Measurements from ENCODE around the gene LCE2A.
"Not testable (repeated sequence)": the region's sequence is repeated elsewhere in the genome, so short reads cannot be mapped to it uniquely, and the experiment has no call there.

The LCE2A gene, protein sequence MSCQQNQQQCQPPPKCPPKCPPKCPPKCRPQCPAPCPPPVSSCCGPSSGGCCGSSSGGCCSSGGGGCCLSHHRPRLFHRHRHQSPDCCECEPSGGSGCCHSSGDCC

DNA sequence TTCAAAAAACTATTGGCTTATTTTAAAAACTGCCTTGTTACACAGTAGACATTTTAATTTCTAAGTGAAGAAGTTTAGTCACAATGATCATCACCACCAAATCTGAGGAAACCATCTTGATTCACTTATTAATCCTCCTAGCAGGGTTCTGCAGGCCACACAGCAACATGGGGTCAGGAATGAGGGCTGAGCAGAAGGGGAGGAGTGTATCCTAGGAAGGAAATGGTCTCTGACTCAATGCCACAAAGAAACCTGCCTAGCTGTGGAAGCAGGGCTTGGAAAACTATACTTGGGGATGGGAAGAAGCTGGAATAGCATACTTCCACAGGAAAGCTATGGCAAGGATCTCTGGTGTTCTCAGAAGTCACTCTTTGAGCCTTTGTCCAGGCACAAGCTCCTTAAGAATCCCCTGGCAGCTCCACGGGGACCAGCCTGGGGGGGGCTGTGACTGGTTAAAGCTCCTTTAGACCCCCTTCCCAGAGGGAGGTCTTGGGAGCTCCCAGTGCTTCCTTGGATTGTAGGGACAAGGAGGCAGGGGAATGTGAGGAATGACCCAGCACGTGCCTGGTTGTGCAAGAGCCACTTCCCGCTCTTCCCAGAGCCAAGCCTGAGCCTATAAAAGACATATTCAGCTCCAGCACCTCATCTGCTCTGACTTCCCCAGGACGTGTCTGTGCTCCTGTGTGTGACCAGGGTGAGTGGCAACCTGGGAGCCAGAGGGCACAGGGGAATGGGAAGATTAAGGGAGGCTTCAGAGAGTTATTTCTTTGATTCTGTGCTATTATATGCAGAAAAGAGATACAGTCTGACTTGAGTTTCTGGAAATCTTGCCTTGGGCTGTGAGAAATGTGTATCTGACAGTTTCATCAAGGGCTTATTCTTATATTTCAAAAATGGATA, at the start of gene LCE2A:
Gene LCE2A, plus strand, starts transcription at position 645 of the 900 bp plus-strand sequence. CDS start 557 bp downstream, outside the sequence.
- no peak for DNase-seq

DNA sequence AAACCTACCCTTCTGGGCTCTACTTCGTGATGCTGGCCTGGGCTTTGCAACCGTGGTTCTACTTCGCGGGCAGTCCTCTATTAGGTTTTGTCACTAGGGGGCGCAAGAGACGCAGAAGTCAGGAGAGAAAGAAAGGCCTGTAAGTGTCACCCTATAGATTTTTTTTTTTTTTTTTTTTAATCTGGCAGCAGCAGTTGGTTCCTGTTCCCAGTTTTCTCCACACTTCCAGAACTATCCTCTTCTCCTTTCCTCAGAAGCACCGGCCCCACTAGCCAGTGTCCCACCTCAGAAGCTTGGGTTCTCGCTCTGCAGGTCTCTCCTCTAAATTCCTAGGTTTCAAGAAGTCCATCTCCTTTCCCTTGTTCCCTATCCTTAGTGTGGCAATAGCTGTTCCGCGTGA, 44.0 kb upstream of the LCE2A start:
- peak; percentile 54 for DNase-seq

DNA sequence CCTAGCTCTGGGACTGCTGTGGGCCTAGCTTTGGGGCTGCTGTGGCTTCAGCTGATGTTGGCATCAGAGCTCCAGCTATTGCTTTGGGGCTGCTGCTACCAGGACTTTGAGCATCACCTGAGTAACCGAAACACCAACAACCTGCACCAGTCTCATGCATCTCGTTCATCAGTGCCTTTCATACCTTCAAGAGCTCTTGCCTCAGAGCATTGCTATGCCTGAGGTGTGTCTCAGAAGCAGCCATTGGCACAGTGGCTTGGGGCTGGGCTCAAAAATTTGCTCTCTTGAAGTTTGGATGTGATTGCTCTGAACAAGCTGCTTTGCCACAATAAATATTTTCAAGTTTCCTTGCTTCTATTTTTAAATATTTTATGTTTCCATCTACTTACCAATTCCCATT, 41.7 kb upstream of the LCE2A start:
- DNase-seq, result no peak

DNA sequence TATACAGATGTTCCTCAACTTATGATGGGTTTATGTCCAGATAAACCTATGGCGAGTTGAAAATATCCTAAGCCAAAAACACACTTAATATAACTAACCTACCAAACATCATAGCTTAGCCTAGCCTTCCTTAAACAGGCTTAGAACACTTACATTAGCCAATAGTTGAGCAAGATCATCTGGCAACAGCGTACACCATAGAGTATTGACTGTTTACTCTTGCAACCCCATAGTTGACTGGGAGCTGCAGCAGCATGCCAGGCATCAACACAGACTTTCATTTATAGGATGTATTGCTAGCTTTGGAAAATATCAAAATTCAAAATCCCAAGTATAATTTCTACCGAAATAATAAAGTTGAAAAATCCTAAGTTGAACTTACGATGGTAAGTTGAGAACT, 40.5 kb upstream of the LCE2A start:
- no peak for DNase-seq

DNA sequence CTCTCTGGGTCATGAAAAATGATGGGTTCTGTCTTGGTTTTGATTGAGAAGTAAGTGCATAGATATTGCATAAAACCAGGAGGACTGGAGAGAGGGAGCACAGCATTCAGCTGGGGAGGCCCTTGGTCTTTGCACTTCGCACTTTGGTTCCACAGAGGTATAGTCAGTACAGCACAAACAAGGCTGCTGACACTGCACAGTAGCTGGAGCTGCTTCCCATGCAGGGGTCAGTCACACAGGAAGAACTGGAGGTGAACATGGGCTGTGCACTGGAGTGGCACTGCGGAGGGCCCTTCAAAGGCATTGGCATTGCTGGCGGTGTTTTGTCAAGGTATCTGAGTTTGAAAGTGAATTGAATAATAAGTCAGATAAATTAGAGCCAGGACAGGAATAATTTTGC, 39.5 kb upstream of the LCE2A start:
- DNase-seq, result no peak

DNA sequence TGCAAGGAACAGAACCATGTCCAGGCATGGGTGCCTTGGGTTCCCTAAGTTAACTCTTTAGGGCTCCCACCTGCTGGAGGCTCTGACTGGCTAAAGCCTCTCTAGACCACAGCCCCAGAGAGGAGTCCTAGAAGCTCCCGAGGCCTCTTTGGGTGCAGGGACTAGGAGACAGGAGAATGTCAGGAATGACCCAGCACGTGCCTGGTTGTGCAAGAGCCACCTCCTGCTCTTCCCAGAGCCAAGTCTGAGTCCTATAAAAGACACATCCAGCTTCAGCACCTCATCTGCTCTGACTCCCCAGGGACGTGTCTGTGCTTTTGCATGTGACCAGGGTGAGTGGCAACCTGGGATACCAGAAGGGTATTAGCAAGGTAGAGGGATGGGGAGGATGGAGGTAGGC, 35.0 kb upstream of the LCE2A start, which contains the start of gene LCE2D:
Gene LCE2D, plus strand, starts transcription at position 283 of the 400 bp plus-strand sequence. CDS start 726 bp downstream, outside the sequence.
- no peak for DNase-seq

DNA sequence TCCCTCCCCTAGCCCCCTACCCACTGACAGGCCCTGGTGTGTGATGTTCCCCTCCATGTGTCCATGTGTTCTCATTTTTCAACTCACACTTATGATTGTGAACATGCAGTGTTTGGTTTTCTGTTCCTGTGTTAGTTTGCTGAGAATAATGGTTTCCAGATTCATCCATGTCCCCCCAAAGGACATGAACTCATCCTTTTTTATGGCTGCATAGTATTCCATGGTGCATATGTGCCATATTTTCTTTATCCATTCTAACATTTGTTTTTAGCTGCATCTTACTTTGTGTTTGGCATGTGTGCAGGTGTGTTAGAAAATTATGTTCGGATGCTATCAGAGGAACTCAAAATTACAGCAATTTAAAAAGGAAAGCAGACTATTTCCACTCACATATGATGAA, 32.0 kb upstream of the LCE2A start:
- DNase-seq, result not testable (repeated sequence)

DNA sequence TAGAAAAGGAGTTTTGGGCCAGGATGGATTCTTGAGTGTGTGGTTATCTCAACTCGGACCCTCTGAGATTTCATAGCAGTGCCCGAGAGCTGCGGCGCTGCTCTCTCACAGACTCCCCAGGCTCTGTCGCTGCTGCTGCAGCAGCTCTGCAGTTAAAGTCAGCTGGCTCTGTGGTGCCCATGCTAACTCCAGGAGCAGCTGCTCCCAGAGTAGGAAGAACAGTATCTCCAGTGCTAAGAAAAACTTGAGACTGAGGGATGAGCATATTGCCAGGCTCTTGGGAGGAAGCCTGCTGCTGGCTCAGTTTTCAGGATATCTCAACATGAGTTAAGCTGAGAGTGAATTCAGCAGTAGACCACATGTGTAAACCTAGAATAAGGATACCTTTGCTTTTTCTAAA, 30.5 kb upstream of the LCE2A start:
- DNase-seq, result no peak

DNA sequence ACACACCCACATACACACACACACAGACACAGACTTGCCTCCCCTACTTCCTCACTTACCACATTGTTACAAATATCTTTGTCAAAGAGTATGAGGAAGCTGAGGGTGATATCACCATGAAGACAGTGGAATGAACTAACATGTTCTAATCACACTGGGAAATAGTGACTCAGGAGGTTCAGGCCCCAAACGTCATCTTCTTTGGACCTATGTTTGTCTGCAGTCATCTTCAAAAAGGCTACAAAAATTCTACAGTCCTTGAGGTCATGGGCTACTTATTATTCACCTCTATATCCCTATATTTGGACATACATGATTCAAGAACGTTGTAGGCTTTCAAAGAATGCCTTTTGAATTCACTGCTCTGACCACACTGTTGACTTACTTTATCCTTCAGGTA, 25.1 kb upstream of the LCE2A start:
- DNase-seq, result no peak

DNA sequence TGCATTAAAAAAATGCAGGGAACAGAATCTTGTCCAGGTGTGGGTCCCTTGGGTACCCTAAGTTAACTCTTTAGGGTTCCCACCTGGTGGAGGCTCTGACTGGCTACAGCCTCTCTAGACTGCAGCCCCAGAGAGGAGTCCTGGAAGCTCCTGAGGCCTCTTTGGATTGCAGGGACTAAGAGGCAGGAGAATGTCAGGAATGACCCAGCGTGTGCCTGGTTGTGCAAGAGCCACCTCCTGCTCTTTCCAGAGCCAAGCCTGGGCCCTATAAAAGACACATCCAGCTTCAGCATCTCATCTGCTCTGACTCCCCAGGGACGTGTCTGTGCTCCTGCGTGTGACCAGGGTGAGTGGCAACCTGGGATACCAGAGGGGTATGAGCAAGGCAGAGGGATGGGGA, 23.2 kb upstream of the LCE2A start, which contains the start of gene LCE2C:
Gene LCE2C, plus strand, starts transcription at position 297 of the 400 bp plus-strand sequence. CDS start 737 bp downstream, outside the sequence.
- not testable (repeated sequence) for DNase-seq

DNA sequence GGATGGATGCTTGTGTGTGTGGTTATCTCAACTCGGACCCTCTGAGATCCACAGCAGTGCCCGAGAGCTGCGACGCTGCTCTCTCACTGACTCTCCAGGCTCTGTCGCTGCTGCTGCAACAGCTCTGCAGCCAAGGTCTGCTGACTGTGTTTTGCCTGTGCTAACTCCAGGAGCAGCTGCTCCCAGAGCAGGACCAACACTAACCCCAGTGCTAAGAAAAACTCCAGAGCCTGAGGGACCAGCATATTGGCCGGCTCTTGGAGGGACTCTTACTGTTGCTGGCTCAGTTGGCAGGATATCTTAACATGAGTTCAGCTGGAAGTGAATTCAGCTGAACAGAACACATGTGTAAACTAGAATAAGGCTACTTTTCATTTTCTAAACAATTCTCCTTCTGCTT, 18.7 kb upstream of the LCE2A start:
- DNase-seq, result no peak

DNA sequence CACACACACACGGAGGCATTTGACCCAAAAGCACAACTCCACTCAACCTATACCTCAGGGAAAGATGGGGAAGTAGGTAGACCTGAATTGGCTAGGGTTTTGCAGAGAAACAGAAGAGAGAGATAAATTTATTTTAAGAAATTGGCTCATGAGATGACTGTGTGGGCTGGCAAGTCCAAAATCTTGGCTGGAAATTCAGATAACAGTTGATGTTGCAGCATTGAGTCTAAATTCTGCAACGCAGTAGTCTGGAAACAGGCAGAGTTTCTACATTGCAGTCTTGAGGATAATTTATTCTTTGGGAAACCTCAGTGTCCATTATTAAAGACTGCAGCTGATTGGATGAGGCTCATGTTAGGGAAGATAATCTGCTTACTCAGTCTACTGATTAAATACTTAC, 16.5 kb upstream of the LCE2A start:
- no peak for DNase-seq

DNA sequence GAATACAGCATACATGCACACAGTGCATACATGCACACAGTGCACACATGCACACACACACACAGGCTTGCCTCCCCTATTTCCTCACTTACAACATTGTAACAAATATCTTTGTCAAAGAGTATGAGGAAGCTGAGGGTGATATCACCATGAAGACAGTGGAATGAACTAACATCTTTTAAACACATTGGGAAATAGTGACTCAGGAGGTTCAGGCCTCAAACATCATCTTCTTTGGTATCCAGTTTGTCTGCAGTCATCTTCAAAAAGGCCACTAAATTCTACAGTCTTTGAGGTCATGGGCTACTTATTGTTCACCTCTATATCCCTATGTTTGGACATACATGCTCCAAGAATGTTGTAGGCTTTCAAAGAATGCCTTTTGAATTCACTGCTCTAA, 14.3 kb upstream of the LCE2A start:
- DNase-seq, result no peak

DNA sequence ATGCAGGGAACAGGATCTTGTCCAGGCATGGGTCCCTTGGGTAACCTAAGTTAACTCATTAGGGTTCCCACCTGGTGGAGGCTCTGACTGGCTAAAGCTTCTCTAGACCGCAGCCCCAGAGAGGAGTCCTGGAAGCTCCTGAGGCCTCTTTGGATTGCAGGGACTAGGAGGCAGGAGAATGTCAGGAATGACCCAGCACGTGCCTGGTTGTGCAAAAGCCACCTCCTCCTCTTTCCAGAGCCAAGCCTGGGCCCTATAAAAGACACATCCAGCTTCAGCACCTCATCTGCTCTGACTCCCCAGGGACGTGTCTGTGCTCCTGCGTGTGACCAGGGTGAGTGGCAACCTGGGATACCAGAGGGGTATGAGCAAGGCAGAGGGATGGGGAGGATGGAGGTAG, 12.3 kb upstream of the LCE2A start, which contains the start of gene LCE2B:
Gene LCE2B, plus strand, starts transcription at position 301 of the 400 bp plus-strand sequence. CDS start 721 bp downstream, outside the sequence.
- DNase-seq, result not testable (repeated sequence)

DNA sequence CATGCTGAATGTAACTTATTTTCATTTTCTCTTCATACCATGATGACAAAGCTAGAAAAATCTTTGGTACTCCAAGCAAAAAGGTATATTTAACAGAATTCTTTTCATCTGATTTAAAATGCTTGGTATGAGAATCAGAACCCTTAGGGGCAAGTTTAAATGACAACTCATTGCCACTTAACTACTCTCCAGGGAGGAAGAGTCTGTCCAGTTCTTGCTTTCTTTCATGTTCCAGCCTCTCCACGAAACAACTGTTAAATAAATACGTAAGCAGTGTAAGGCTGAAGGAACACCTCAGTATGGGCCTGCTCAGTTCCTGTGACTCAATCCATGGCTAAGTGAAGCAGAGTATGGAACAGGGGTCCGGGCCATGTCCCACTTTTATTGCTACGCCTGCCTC, 1.6 kb downstream of the LCE2A start:
- DNase-seq, result no peak

DNA sequence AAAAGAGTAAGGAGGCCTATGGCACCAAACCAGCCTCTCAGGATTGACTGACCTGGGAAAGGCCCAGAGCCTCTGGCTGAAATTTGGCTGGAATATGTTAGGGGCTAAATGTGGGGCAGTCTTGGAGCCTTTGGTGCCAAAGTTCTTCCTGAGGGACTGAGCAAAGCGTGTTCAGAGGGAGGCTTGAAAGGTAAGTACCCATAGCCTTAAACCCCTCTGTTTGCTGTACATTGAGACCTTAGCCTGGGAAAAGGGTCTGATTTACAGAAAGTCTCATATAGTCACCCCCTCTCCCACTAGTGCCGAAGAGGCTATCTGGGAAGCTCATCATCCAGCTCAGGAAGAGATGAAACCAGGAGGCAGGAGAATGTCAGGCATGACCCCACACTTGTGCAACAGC, 9.7 kb downstream of the LCE2A start, which contains the start of gene LCE4A:
Gene LCE4A, plus strand, starts transcription at position 301 of the 400 bp plus-strand sequence. CDS start 916 bp downstream, outside the sequence.
- no peak for DNase-seq

DNA sequence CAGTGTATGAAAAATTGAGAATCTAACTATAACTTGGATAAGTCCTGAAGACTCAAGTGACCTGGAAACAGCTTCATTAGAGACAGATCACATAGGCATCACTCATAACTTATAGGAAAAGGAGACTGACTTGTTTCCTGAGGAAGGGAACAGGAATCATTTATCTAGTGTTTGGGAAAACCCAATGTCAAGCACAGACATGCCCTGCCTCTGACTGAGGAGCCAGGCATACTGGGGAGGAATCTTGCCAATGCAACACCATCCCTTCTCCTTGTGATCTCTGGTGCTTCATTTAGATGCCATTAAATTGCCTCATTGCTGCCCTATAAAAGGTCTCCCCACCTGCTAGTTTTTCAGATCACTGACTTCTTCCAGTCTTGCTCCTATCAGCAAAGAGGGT, 20.1 kb downstream of the LCE2A start:
- no peak for DNase-seq

DNA sequence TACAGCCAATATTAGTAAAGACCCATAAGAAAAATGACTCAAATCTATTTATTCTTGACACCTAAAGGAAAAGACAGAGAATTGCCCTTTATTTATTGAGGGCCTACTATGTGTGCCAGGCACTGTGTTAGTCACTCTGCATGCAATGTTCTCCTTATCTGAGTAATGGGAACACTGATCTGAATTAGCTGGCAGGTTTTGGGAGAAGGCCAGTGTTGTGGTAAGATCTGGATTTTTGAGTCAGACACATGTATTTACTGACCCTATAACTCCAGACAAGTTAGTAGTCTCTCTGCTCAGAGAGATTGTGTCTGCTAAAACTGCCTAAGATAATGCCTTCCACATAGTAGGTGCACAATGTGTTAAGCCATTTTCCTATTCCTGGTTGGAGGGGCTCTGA, 27.1 kb downstream of the LCE2A start:
- DNase-seq, result no peak

DNA sequence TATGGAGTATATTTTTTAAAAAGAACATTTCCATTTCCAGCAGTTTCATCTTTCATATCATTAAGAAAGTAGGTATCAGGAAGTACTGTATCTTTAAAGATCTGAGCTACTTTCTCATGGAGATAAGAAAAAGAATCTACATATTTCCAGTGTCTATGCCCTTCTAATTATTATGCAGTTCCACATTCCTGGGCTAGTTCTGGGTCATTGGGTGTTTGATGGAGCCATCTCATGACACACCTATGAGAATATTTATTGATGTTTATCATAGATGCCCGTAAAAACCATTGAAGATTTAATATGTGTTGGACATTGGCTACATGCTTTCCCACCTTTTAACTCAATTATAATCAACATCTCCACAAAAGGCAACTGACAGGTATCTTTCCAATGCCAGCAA, 30.8 kb downstream of the LCE2A start:
- no peak for DNase-seq

DNA sequence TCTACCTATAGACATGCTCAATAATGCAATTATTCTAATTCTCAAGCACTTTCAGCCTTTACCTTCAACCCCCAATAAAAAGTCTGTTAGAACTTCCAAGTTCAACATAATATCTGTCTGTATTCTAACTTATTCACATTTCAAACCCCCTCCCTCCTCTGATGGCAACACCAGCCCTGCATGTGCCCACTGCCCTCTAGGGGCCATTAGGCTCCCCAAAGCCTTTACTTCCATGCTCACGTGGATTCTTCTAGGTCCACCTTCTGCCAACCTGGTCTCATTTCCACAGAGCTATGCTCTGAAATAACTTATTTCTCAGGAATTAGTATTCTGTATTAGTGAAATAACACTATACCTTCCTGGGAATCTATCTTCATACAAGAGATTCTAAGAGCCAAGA, 37.5 kb downstream of the LCE2A start:
- DNase-seq, result no peak

DNA sequence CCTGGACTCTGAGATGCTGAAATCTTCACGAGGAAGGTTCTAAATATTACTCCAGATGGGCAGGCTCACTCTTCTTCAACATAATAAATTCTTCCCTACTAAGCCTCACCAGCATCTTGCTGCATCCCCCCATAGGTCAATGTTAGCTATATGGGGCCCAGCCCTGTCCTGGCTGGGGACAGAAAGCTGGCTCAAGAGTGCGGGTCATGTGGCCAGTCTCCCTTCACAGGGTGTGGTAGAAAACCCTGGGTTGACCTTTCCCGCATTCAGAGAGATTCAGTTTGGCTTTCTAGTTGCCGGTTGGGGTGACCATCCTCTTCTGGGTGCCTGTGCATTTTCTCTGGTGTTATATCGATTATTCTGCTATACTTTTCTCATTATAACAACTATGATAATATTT, 39.9 kb downstream of the LCE2A start:
- DNase-seq, result no peak

DNA sequence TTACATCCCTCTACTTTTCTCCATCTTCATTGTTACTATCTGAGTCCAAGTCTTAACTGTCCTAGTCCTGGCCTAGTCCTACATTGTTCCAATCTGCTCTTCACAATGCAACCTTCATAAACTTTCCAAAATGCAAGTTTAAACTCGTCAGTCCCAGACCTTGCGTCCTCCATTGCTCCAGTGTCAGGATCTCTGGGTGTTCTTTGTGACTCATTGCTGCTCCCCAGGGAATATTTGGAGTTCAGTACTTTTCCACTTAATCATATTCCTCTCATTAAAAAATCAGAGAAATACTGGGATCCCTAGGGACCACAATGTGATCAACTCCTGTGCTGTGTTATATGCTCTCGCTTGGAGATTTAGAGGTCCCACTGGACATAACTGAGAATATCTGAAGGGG, 41.7 kb downstream of the LCE2A start:
- no peak for DNase-seq

DNA sequence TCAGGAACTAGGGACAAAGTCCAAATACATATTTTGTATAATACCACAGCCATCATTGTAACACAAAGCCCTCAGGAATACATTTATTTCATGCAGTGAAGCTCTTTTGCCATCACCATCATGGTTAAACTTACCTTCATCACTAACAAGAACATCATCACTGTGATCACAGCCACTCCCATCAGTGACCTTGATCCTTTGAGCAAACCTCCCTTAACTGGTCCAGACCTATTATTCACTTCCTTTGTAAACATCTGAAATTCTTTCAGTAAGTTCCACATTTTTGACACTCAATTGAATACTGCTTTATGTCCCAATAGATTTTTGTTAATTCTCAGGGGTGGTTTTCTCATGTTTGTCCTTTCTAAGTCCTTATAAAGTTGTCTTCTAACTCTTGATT, 43.5 kb downstream of the LCE2A start:
- no peak for DNase-seq
